Naive thymus-derived CD4-positive, alpha-beta T cell (primary cell): ENCODE measurements around the gene HECTD3. TPM values are rescaled to one million over a fixed set of nuclear protein-coding genes. Genes with fewer than 3 reads are reported as not detected.

ENCODE experiments used
- ATAC-seq: fragments of 150-1000 bp; cut with Tn5 transposase; 2 replicates; pipeline ENCODE4 v1.10.0; 2021; ENCODE audit warnings: mild to moderate bottlenecking, moderate library complexity
- CTCF ChIA-PET: fragments of 350-600 bp; sonication (Branson Sonifier 250); formaldehyde crosslinking; loops from one replicate; lab custom pipeline; 2021; ENCODE audit warnings: antibody characterized with exemption; lab: Charles Lee
- POLR2A ChIA-PET: fragments of 350-600 bp; sonication (Branson Sonifier 250); formaldehyde crosslinking; loops from one replicate; lab custom pipeline; 2021; ENCODE audit warnings: antibody characterized with exemption, inconsistent platforms; lab: Charles Lee
- DNase-seq, 9 donors: peaks; one replicate each; pipeline versions ENCODE4 v3.0.0 to v3.0.0-alpha.2; 2020 to 2022; ENCODE audit warnings: mixed read lengths in 1 of 9
- H3K27ac ChIP-seq: one replicate; pipeline ENCODE4 v1.7.0; 2013; ENCODE audit warnings: mild to moderate bottlenecking, low read depth, low read length, moderate library complexity
- H3K27me3 ChIP-seq, 2 donors: one replicate each; pipeline ENCODE4 v1.7.0; 2013; ENCODE audit warnings: low read length in 2 of 2, mild to moderate bottlenecking in 2 of 2, moderate library complexity in 2 of 2; ENCODE audit not compliant: control insufficient read depth in 2 of 2, insufficient read depth in 2 of 2
- H3K36me3 ChIP-seq, 3 experiments: 1 replicate in 2 of 3; 2 replicates in 1 of 3; pipeline ENCODE4 v1.7.0; 2013; ENCODE audit warnings: low read length in 3 of 3, mild to moderate bottlenecking in 3 of 3, moderate library complexity in 1 of 3; ENCODE audit not compliant: insufficient read depth in 3 of 3, control insufficient read depth in 2 of 3
- H3K4me1 ChIP-seq, 2 donors: one replicate each; pipeline ENCODE4 v1.7.0; 2013; ENCODE audit warnings: low read length in 2 of 2, mild to moderate bottlenecking in 2 of 2, moderate library complexity in 1 of 2; ENCODE audit not compliant: control insufficient read depth in 2 of 2, insufficient read depth in 2 of 2
- H3K4me3 ChIP-seq: 2 replicates; pipeline ENCODE4 v1.7.0; 2013; ENCODE audit warnings: mild to moderate bottlenecking, low read length
- H3K9me3 ChIP-seq, 3 experiments: 1 replicate in 2 of 3; 2 replicates in 1 of 3; pipeline ENCODE4 v1.7.0; 2013; ENCODE audit warnings: low read length in 3 of 3; ENCODE audit not compliant: control insufficient read depth in 2 of 3
- H3K27ac Mint-ChIP-seq, 9 donors: one replicate each; pipeline ENCODE4 v1.8.0; 2020 to 2022; ENCODE audit warnings: mixed read lengths in 9 of 9, mild to moderate bottlenecking in 8 of 9, moderate library complexity in 5 of 9, inconsistent platforms in 2 of 9
- H3K27me3 Mint-ChIP-seq, 5 donors: one replicate each; pipeline ENCODE4 v1.8.0; 2021 to 2022; ENCODE audit warnings: mixed read lengths in 5 of 5, mild to moderate bottlenecking in 1 of 5
- H3K36me3 Mint-ChIP-seq, 5 donors: one replicate each; pipeline ENCODE4 v1.8.0; 2020 to 2022; ENCODE audit warnings: mixed read lengths in 5 of 5, mild to moderate bottlenecking in 3 of 5, inconsistent platforms in 1 of 5
- H3K4me1 Mint-ChIP-seq, 7 donors: one replicate each; pipeline ENCODE4 v1.8.0; 2020 to 2022; ENCODE audit warnings: mixed read lengths in 7 of 7, mild to moderate bottlenecking in 3 of 7, inconsistent platforms in 1 of 7
- H3K4me3 Mint-ChIP-seq, 10 donors: one replicate each; pipeline ENCODE4 v1.8.0; 2020 to 2022; ENCODE audit warnings: mild to moderate bottlenecking in 10 of 10, mixed read lengths in 10 of 10, moderate library complexity in 6 of 10, inconsistent platforms in 2 of 10
- H3K9me3 Mint-ChIP-seq, 11 donors: one replicate each; pipeline ENCODE4 v1.8.0; 2020 to 2022; ENCODE audit warnings: mixed read lengths in 11 of 11, mild to moderate bottlenecking in 4 of 11, inconsistent platforms in 1 of 11, moderate library complexity in 1 of 11
- intact Hi-C, 2 donors: fragments of 100-400 bp; cut with micrococcal nuclease; formaldehyde crosslinking; loops; one replicate each; pipeline ENCODE4 v1.15.1; 2023
- polyA plus RNA-seq, 2 donors: library from polyadenylated mRNA; unstranded; fragments of 300-500 nt; fragmentation: Illumina TruSeq; gene quantifications; one replicate each; pipeline ENCODE4 v1.2.3, GENCODE V29; 2021
- total RNA-seq, 6 experiments: library from RNA in 5 of 6; stranded (reverse) in 5 of 6; gene quantifications; 1 replicate in 5 of 6; 2 replicates in 1 of 6; pipeline ENCODE4 v1.2.3 and lab custom pipeline; 2021 to 2026

Gene HECTD3
- total and polyA plus RNA-seq, 7 experiments from 2014 or later, result 12.2 to 53.7 (median 39.5) TPM

GRCh38 chr1:45016090-45016697 lies 5.1 kb upstream of the HECTD3 start:
- ATAC-seq, result no peak
- no peaks in the 10 kb centered on the region for H3K9me3 Mint-ChIP-seq
- ChIA-PET POLR2A (interaction anchor here (7.7 kb wide), 1 partner anchor 284 kb away, joined by 126 read pairs; no protein-coding TSS in a partner anchor), CTCF (interaction anchor here (0.6 to 12.9 kb wide), 6 partner anchors 29 to 541 kb away, joined by 3 to 255 read pairs (median 4); no protein-coding TSS in a partner anchor)
- intact Hi-C loops, result loop anchor here (5.0 to 10.0 kb wide), 2 partner anchors 189 to 191 kb away; partner anchors contain the start of gene ZSWIM5 (in 2 of the 2)
- Histone ChIP-seq H3K4me1 (peaks cover 16 to 20% of the 10 kb centered on the region in 2 donors), H3K27me3 (no peaks in the 10 kb centered on the region), H3K9me3 (no peaks in the 10 kb centered on the region), H3K4me3 (no peak overlapping the region), H3K27ac (no peak overlapping the region), H3K36me3 (peaks cover 0 to 10% (median 4%) of the 10 kb centered on the region in 3 experiments)
- H3K4me3 Mint-ChIP-seq, result no peak overlapping the region
- H3K36me3 Mint-ChIP-seq, result peaks cover 0 to 11% (median 4%) of the 10 kb centered on the region in 5 donors
- DNase-seq, result no peak
- H3K27me3 Mint-ChIP-seq, result no peaks in the 10 kb centered on the region
- peaks cover 17 to 45% (median 42%) of the 10 kb centered on the region in 7 donors for H3K4me1 Mint-ChIP-seq
- H3K27ac Mint-ChIP-seq, result peak overlapping the region in 3 of 9 donors; percentile 14 to 57 (median 44)

- Mint-ChIP-seq H3K4me1 (peaks cover 18 to 47% (median 44%) of the 10 kb centered on the region in 7 donors), H3K27ac (peak overlapping the region in 1 of 9 donors; percentile 44), H3K27me3 (no peaks in the 10 kb centered on the region), H3K9me3 (no peaks in the 10 kb centered on the region), H3K36me3 (peaks cover 0 to 11% (median 4%) of the 10 kb centered on the region in 5 donors), H3K4me3 (no peak overlapping the region)
- no peaks in the 10 kb centered on the region for H3K9me3 ChIP-seq
- no peak overlapping the region for H3K4me3 ChIP-seq
- no peak overlapping the region for H3K27ac ChIP-seq
- no peaks in the 10 kb centered on the region for H3K27me3 ChIP-seq
- DNase-seq, result no peak
- peaks cover 0 to 10% (median 4%) of the 10 kb centered on the region in 3 experiments for H3K36me3 ChIP-seq
- ChIA-PET POLR2A (interaction anchor here (0.6 to 7.7 kb wide), 3 partner anchors 224 to 476 kb away, joined by 4 to 126 read pairs (median 42); partner anchors contain the start of gene TESK2), CTCF (interaction anchor here (0.6 to 12.9 kb wide), 3 partner anchors 284 to 477 kb away, joined by 3 to 255 read pairs (median 31); no protein-coding TSS in a partner anchor)
- peaks cover 16 to 20% of the 10 kb centered on the region in 2 donors for H3K4me1 ChIP-seq
- ATAC-seq, result no peak
- intact Hi-C loops, result loop anchor here (5.0 to 10.0 kb wide), 2 partner anchors 189 to 192 kb away; partner anchors contain the start of gene ZSWIM5 (in 2 of the 2)
Measured at GRCh38 chr1:45015683-45016082, 4.6 kb upstream of the HECTD3 start.

GRCh38 chr1:45014321-45015028 lies 3.4 kb upstream of the HECTD3 start:
- Mint-ChIP-seq H3K9me3 (no peaks in the 10 kb centered on the region), H3K4me1 (peaks cover 22 to 57% (median 54%) of the 10 kb centered on the region in 7 donors), H3K27ac (peak overlapping the region; percentile 1 to 93 (median 79)), H3K4me3 (peak overlapping the region; percentile 36 to 91 (median 64)), H3K27me3 (no peaks in the 10 kb centered on the region), H3K36me3 (peaks cover 0 to 11% (median 7%) of the 10 kb centered on the region in 5 donors)
- ATAC-seq, result peak; percentile 59
- ChIA-PET CTCF (interaction anchor here (0.6 to 12.9 kb wide), 19 partner anchors 16 to 1233 kb away, joined by 3 to 255 read pairs (median 4); partner anchors contain the start of genes BEST4, MUTYH, TESK2 and TOE1), POLR2A (interaction anchor here (0.5 to 7.7 kb wide), 12 partner anchors 28 to 498 kb away, joined by 3 to 126 read pairs (median 4); partner anchors contain the start of genes EIF2B3, MUTYH, RNU5D-1 and TESK2)
- Histone ChIP-seq H3K36me3 (peaks cover 0 to 10% (median 4%) of the 10 kb centered on the region in 3 experiments), H3K4me1 (peaks cover 26 to 29% of the 10 kb centered on the region in 2 donors), H3K27me3 (no peaks in the 10 kb centered on the region), H3K27ac (peak overlapping the region; percentile 19), H3K4me3 (no peak overlapping the region), H3K9me3 (no peaks in the 10 kb centered on the region)
- intact Hi-C loops, result loop anchor here (1.0 to 10.0 kb wide), 9 partner anchors 177 to 556 kb away; partner anchors contain the start of gene ZSWIM5 (in 2 of the 2)
- DNase-seq, result peak; percentile 52 to 84 (median 77)

GRCh38 chr1:45013551-45014209 lies 2.6 kb upstream of the HECTD3 start:
- no peaks in the 10 kb centered on the region for H3K9me3 ChIP-seq
- no peak for DNase-seq
- ATAC-seq, result no peak
- H3K27me3 Mint-ChIP-seq, result no peaks in the 10 kb centered on the region
- H3K4me1 Mint-ChIP-seq, result peaks cover 27 to 63% (median 59%) of the 10 kb centered on the region in 7 donors
- H3K36me3 ChIP-seq, result peaks cover 0 to 18% (median 4%) of the 10 kb centered on the region in 3 experiments
- peaks cover 28 to 30% of the 10 kb centered on the region in 2 donors for H3K4me1 ChIP-seq
- no peak overlapping the region for H3K4me3 ChIP-seq
- H3K4me3 Mint-ChIP-seq, result peak overlapping the region in 7 of 10 donors; percentile 55 to 100 (median 91)
- peaks cover 0 to 17% (median 9%) of the 10 kb centered on the region in 5 donors for H3K36me3 Mint-ChIP-seq
- peak overlapping the region in 5 of 9 donors; percentile 29 to 94 (median 89) for H3K27ac Mint-ChIP-seq
- peak overlapping the region; percentile 19 for H3K27ac ChIP-seq
- H3K27me3 ChIP-seq, result no peaks in the 10 kb centered on the region
- no peaks in the 10 kb centered on the region for H3K9me3 Mint-ChIP-seq
- ChIA-PET POLR2A (interaction anchor here (0.5 to 7.7 kb wide), 15 partner anchors 192 to 488 kb away, joined by 3 to 126 read pairs (median 4); partner anchors contain the start of genes CCDC163, MMACHC, MUTYH and PLK3), CTCF (interaction anchor here (0.6 to 12.9 kb wide), 19 partner anchors 15 to 556 kb away, joined by 3 to 255 read pairs (median 4); partner anchors contain the start of genes BEST4, EIF2B3, MUTYH and TESK2)
- intact Hi-C loops, result loop anchor here (1.0 to 10.0 kb wide), 12 partner anchors 176 to 557 kb away; partner anchors contain the start of genes KIF2C (in 1 of the 2), PLK3 (in 1 of the 2), RNU5D-1 (in 1 of the 2) and ZSWIM5 (in 1 of the 2)

- H3K27ac Mint-ChIP-seq, result peak overlapping the region; percentile 89 to 98 (median 94)
- H3K27ac ChIP-seq, result peak overlapping the region; percentile 81
- no peaks in the 10 kb centered on the region for H3K9me3 Mint-ChIP-seq
- H3K4me3 ChIP-seq, result peak overlapping the region; percentile 65
- intact Hi-C loops, result loop anchor here (1.0 to 10.0 kb wide), 17 partner anchors 26 to 675 kb away; partner anchors contain the start of genes EIF2B3 (in 2 of the 2), MUTYH (in 2 of the 2), RPS8 (in 2 of the 2) and TOE1 (in 2 of the 2)
- H3K27me3 ChIP-seq, result no peaks in the 10 kb centered on the region
- peaks cover under 1 to 23% (median 11%) of the 10 kb centered on the region in 5 donors for H3K36me3 Mint-ChIP-seq
- H3K4me1 Mint-ChIP-seq, result peaks cover 29 to 64% (median 57%) of the 10 kb centered on the region in 7 donors
- H3K4me3 Mint-ChIP-seq, result peak overlapping the region; percentile 90 to 100 (median 93)
- ATAC-seq (no peak), DNase-seq (peak in 6 of 9 donors; percentile 11 to 45 (median 18))
- H3K36me3 ChIP-seq, result peaks cover 4 to 27% (median 6%) of the 10 kb centered on the region in 3 experiments
- H3K4me1 ChIP-seq, result peaks cover 28 to 30% of the 10 kb centered on the region in 2 donors
- H3K27me3 Mint-ChIP-seq, result no peaks in the 10 kb centered on the region
- POLR2A ChIA-PET, result interaction anchor here (0.6 to 7.7 kb wide), 24 partner anchors 27 to 570 kb away, joined by 3 to 126 read pairs (median 12); partner anchors contain the start of genes AKR1A1, BEST4, BTBD19 and CCDC163
- CTCF ChIA-PET, result interaction anchor here (0.7 to 12.9 kb wide), 12 partner anchors 18 to 557 kb away, joined by 3 to 255 read pairs (median 7); partner anchors contain the start of genes EIF2B3, MUTYH, RNU5D-1 and TESK2
- H3K9me3 ChIP-seq, result no peaks in the 10 kb centered on the region
Measured at GRCh38 chr1:45012639-45013278, 1.6 kb upstream of the HECTD3 start.
